Measurements from ENCODE around the gene PTTG1IP.

The PTTG1IP gene

DNA sequence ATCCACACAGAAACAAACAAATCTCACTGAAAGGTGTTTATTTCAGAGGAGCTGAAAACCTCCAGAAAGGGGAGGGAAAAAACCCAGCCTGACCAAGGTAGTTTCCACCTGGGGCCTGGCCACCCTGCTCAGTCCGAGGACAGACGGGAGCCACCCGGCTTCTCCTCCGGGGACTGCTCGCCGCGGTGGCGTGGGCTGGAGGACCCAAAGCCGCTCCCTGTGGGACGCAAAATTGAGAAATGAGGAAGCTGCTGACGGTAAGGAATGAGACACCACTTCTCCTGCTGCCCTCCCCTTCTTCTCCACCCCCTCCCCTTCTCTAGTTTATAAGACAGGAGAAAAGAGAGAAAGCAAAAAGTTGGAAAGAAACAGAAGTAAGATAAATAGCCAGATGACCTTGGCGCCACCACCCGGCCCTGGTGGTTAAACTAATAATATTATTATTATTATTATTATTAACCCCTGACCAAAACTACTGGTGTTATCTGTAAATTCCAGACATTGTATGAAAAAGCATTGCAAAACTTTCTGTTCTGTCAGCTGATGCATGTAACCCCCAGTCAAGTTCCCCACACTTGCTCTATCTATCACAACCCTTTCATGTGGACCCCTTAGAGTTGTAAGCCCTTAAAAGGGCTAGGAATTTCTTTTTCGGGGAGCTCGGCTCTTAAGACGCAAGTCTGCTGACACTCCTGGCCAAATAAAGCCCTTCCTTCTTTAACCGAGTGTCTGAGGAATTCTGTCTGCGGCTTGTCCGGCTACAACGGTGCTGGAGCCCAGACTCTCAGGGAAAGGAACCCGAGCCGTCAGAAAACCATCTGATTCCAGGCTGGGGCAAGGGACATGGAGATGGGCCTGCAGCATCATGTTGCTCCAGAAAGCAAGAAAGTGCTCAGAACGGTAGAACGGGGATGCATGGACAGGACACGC is 34.7 kb upstream of the PTTG1IP start:
- no peak for DNase-seq (ENCODE audit: low read depth)
- no peak overlapping the region for H3K4me3 ChIP-seq (ENCODE audit: low read depth, low read length)
- TF ChIP-seq, protein P1, sequence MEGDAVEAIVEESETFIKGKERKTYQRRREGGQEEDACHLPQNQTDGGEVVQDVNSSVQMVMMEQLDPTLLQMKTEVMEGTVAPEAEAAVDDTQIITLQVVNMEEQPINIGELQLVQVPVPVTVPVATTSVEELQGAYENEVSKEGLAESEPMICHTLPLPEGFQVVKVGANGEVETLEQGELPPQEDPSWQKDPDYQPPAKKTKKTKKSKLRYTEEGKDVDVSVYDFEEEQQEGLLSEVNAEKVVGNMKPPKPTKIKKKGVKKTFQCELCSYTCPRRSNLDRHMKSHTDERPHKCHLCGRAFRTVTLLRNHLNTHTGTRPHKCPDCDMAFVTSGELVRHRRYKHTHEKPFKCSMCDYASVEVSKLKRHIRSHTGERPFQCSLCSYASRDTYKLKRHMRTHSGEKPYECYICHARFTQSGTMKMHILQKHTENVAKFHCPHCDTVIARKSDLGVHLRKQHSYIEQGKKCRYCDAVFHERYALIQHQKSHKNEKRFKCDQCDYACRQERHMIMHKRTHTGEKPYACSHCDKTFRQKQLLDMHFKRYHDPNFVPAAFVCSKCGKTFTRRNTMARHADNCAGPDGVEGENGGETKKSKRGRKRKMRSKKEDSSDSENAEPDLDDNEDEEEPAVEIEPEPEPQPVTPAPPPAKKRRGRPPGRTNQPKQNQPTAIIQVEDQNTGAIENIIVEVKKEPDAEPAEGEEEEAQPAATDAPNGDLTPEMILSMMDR (IDR thresholded peaks at IDR 0.05; ENCODE audit: control insufficient read depth, extremely low read depth, insufficient read depth), result no peak

DNA sequence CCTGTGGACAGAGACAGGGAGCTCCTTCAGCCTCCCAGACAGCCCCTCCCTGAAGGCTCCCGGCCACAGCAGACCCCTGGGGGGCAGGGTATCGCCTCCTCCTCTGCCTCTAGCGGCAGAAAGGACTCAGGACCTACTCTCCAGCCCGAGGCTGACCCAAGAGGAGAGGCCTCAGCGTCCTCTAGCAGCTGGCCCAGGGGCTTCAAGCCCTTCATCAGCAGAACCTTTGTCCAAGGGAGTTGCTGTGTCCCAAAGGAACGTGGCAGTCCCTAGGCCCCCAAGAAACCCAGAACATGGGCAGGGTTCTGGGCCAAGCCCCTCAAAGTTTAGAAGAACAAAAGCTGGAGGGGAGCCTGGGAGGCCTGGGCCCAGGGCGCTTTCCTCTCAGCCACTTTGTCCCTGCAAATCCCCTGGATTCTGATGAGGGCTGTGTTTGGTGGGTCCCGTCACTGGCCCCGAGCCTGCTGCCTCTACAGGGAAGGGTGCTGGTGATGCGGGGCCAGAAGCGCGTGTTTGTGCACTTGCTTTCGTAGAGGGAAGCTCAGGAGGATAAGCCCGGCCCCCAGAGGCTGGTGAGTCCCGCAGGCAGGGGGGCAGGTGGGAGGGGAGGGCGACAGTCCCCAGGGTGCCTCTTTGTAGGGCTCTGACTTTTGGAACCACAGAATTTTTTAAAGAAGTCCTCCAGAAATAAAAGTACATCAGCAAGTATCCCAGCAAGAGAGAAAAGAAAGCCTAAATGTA is 33.9 kb upstream of the PTTG1IP start:
- no peak overlapping the region for H3K4me3 ChIP-seq (ENCODE audit: low read depth, low read length)
- TF ChIP-seq, protein P1 (IDR thresholded peaks at IDR 0.05; ENCODE audit: control insufficient read depth, extremely low read depth, insufficient read depth), result no peak

DNA sequence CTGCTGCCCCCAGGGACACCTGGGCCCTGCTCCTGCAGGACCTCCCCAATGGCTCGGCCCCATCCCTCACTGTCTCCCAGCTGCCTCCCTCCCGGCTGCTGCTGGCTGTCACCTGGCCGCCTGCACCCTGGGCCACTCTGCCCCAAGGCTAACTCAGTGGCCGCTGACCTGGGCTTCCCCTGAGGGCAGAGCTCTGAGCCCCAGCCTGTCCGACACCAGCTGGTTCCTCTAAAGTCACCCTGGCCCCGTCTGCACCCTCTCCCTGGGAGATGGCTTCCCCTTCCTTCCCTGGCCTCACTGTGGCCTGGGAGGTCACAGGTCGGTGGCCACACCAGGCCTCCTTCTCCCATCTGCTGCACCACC is 32.2 kb upstream of the PTTG1IP start:
- TF ChIP-seq, protein P1 (IDR thresholded peaks at IDR 0.05; ENCODE audit: control insufficient read depth, extremely low read depth, insufficient read depth), result no peak
- DNase-seq (ENCODE audit: low read depth), result no peak
- H3K4me3 ChIP-seq (ENCODE audit: low read depth, low read length), result no peak overlapping the region

More for the DNA sequence above, 33.9 kb upstream of the PTTG1IP start:
- no peak for DNase-seq (ENCODE audit: low read depth)

DNA sequence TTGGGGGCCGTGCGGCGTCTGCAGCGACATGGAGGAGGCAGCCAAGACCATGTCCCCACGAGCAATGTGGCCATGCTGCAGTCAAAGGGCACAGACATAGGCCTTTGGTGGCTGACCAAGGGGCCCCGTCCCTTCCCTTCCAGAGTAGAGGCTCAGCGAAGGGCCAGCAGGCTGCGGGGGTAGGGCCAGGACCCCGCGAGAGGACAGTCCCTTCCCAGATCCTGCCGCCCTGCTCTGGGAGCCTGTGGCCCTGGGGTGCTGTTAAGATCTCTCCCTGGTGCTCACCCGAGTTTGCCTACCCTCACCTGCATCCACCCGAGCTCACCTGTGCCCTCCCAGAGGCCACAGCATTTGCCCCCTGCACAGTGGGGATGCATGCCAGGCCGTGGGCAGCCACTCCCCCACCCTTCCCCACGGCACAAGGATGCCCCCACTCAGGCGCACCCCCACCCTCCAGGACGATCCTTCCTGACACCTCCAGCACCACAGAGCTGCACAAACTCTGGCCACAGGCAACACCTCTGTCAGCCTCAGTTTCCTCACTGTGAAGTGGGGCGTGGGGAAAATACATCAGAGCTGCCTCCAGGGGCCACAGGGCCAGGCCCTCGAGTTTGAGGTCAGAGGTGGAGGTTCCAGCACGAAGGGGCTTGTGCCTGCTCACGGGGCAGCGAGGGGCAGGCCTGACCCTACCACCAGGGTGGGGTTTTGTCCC is 31.7 kb upstream of the PTTG1IP start:
- DNase-seq (ENCODE audit: low read depth), result no peak
- no peak overlapping the region for H3K4me3 ChIP-seq (ENCODE audit: low read depth, low read length)
- TF ChIP-seq, protein P1 (IDR thresholded peaks at IDR 0.05; ENCODE audit: control insufficient read depth, extremely low read depth, insufficient read depth), result no peak

DNA sequence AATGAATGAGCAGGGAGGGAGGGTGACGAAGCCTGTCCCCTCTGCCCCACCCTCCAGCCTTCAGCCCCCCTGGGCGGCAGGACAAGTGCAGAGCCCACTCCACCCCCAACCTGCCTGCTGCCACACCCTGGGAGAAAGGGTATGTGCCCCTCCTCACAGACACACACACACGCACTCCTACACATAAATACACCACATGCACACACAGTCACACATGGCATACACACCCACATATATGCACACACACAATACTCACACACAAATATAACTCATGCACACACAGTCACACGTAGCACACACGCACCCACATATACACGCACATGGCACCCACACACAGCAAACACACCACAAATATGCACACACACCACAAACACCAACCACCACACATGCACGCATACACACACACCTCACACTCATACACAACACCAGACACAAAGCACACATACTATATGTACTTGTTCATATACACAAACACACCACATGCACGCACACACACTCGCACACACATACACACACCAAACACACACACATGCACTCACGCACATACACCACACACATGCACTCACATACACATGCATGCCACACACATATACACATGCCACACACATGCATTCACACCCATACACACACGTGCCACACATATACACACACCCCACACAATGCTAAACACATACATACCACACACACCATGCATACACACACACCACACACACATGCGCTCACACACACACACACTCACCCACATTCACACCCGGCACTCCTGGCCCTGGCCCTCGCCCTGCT is 30.8 kb upstream of the PTTG1IP start:
- TF ChIP-seq, protein P1 (IDR thresholded peaks at IDR 0.05; ENCODE audit: control insufficient read depth, extremely low read depth, insufficient read depth), result no peak
- H3K4me3 ChIP-seq (ENCODE audit: low read depth, low read length), result no peak overlapping the region
- no peak for DNase-seq (ENCODE audit: low read depth)

DNA sequence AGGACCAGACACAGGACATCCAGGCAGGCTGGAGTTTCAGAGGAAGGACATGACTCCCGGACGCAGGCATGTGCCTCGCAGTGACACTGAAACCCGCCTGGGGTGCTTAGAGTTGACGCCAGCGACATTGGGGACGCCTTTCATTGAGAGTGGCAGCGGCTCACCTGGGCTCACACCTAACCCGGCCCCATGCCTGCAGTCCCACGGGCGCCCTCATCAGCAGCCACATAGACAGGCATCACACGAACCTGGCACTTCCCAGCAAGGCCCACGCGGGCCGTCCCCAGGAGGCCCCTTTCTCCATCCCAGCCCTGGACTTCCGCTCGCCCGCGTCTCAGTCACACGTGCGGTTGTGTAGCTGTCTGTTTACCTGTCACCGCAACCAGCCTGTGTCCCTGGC is 30.2 kb upstream of the PTTG1IP start:
- H3K4me3 ChIP-seq (ENCODE audit: low read depth, low read length), result no peak overlapping the region
- TF ChIP-seq, protein P1 (IDR thresholded peaks at IDR 0.05; ENCODE audit: control insufficient read depth, extremely low read depth, insufficient read depth), result no peak
- no peak for DNase-seq (ENCODE audit: low read depth)

Data from LNCaP clone FGC (cell line).